HG02610 (cell line): Measurements from ENCODE around the gene FERMT3.

Experiments
- ATAC-seq: cut with Tn5 transposase; IDR thresholded peaks from one replicate; pipeline ENCODE4 v1.9.1; 2021; ENCODE audit warnings: mild to moderate bottlenecking, moderate library complexity; ENCODE audit not compliant: unreplicated experiment

Gene FERMT3

DNA sequence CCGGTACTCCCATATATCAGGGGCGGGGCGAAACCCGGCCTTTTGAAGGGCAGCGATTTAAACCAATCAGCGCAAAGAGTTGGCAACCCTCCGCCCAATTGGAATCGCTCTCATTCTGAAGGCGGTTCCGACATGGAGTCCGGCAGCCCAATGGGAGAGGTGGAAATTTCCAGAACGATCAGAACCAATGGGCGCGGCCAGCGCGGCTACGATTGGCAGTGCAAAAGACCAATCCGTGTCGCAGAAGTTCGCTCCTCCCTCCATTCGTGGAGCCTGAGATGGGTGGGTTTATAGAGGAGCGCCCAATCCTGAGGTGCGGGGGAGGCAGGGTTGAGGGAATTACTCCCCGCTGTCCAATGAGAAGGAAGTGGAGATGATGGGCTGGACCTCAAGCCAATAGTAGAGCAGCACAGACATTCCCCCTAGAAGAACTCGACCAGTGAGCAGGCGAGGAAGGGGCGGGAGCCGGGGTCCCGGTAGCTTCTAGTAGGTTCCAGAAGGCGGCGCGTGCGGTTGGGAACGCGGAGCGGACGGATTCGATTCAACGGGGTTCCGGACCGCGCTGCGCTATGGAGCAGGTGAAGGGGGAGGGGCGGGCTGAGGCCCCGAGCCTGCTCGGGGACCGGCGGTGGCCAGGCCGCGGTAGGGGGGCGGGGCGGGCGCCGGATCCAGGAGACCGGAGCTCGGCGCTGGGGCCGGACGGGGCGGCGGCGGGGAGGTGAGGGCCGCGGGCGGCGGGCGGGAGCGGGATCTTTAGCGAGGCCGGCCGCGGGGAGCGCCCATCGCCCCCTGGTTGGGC, 20.6 kb upstream of the FERMT3 start, which contains the start of gene STIP1:
TSS of gene STIP1 (plus strand) at position 479 of the 799 bp plus-strand sequence. CDS start at position 570, 91 bp downstream.
- ATAC-seq = peak; percentile 79

DNA sequence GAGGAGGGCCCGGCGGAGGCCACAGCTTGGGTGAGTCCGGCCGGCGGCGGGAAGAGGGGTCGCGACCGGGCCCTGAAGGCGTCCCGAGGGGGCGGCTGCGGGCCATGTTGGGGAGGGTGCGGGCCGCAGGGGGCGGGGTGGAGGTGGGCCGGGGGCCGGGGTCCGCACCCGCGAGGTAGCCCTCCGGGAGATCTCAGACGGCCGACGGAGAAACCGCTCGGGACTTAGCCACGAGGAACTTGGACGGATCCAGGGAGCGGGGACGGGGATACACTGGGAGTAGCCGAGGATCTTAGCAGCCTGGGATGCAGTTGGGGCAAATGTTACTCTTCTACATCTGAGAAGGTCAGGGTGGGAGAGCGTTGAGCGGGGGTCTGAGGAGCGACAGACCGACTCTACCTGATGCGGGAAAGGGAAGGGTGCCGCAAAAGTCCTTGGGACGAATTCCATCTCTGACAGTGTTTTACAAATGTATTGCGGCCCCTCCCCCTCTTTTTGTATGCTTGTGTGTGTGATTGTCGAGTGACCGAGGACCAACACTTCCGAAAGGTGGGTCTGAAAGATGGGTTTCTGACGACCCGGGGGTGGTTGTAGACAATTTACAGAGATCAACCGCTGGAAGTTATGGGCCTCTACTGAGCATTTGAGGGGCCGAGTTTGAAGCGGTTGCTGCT, 19.9 kb upstream of the FERMT3 start:
- ATAC-seq = no peak

DNA sequence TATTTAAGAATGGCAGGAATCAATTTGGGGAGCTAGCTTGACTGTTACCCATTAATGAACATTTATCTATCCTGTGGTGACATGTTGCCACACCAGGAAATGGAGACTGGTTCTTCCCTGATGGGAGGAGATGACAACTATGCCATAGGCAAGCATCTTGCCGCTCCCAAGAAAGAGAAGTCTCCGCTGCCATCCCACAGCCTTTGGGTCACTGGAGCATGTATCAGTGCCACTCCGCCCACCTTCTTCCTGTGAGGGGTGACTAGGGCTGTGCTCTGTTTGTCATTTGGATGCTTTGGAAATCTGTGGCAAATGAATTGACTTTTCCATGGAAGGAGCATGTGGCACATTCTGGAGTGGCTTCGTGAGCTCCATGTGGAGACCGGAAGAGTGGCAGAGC, 14.1 kb upstream of the FERMT3 start:
- ATAC-seq = no peak

DNA sequence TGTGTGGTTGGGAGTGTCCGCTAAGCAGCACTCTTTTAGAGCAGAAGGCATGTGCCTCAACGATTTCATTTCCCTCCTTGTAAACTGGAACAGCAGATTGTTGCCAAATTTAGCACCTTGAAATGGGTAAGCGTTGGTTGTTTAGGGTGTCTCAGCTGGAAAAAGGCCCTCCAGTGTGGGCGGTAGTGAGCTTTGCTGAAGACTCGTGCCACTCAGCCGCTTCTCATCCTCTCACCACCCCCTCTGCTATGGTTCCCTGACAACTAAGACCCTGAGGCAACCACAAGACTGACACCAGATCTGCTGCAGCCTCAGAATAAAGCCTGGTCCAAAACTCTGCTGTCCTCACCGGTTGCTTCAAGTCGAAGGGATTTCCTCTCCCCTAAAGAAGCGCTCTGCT, 9.9 kb upstream of the FERMT3 start:
- ATAC-seq = no peak

DNA sequence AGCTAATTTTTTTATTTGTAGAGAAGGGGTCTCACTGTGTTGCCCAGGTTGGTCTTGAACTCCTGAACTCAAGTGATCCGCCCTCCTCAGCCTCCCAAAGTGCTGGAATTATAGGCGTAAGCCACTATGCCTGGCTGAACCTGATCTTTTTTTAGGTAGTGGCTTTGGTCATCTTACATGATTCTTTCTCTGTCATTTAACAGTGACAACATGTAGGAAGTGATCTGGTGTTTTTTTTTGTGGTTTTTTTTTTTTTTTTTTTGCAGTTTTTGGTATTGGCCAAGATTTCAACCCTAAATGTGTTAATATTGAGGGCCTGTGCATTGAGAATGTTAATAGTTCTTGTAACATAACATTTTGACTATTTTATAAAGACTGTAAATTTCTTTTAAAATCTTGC, 8.0 kb upstream of the FERMT3 start:
- ATAC-seq = no peak

DNA sequence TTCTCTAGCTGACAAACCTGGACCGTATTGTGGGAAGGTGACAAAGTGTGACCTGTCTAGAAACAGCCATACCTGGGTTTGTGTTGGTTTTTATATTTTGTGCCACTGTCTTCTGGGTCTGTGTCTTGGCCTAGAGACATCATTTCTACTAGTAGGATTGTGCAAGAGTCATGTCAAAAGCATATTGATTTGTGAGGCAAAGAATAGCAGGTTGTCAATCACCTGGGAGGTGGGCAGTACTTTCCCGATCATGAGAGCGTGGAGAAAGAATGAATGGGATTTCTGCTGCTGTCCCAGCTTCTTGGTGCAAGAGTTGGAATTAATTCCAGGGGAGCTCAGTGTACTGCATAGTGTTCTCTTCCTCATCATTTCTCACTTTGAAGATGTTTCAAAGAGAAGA, 5.0 kb upstream of the FERMT3 start:
- no peak for ATAC-seq

DNA sequence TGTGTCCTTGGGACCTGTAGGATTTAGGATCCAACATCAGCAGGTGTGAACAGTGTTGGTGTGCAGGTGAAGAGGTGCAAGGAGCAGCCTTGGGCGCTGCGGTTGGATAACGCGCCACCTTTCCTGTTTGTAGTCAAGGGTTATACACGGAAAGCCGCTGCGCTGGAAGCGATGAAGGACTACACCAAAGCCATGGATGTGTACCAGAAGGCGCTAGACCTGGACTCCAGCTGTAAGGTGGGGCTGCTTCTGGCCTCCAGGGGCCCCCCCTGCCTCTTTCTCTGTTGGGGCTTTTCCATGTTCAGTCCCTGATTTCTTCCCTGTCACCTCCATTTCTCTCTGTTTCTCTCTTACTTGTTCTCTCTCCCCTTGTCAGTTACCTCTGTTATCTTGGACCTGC, 3.5 kb upstream of the FERMT3 start:
- no peak for ATAC-seq

DNA sequence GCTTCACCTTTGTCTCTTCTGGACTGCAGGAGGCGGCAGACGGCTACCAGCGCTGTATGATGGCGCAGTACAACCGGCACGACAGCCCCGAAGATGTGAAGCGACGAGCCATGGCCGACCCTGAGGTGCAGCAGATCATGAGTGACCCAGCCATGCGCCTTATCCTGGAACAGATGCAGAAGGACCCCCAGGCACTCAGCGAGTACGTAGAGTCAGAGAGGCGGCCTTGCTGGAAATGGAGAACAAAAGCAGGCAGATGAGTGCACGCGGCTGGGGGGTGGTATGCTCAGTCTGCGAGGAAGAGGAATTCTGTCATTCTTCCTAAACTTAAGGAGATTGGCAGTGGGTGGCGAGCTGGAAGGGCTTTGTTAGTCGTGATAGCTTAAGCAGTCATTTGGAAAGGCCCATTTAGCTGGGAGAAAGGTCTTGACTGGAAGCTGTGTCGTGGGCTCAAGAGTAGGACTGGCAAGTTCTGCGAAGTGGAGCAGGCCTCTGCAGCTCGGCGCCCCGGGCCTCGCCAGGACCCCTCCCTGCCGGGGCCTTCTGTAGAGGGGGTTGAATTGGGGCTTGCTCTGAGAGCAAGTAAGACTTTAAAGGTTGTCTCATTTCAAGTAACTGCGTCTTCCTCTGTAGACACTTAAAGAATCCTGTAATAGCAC, 3.0 kb upstream of the FERMT3 start:
- ATAC-seq = no peak

DNA sequence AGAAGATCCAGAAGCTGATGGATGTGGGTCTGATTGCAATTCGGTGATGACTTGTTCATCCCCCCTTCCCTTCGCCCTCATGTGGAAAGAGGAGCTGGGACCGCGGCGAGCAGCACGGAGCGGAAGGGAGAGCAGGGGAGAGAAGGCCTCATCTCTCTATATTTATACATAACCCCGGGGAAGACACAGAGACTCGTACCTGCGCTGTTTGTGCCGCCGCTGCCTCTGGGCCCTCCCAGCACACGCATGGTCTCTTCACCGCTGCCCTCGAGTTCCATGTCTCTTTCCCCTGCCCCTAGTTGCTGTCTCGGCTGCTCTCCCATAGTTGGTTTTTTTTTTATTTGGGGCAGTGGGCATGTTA, 2.5 kb upstream of the FERMT3 start:
- no peak for ATAC-seq

DNA sequence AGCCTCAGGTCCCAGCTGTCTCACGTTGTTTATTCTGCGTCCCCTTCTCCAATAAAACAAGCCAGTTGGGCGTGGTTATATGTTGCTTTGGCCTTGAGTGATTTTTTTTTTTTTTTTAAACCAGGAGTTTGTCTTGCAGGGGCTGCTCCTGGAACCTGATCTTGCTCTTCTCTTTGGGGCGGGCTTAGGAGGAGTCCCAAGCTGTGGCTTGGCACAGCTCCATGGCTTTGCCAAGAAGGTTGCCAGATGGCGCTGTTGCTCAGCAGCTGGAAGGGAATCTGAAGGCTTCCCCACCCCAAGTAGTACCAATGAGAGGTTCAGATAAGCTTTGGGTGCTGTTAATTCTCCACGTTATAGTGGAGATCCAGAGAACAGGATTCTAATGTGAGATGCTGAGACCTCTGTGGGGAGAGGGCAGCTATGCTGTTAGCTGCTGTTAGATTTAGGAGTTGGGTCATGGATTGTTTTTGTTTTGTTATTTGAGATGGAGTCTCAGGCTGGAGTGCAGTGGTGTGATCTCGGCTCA, 2.0 kb upstream of the FERMT3 start:
- no peak for ATAC-seq

DNA sequence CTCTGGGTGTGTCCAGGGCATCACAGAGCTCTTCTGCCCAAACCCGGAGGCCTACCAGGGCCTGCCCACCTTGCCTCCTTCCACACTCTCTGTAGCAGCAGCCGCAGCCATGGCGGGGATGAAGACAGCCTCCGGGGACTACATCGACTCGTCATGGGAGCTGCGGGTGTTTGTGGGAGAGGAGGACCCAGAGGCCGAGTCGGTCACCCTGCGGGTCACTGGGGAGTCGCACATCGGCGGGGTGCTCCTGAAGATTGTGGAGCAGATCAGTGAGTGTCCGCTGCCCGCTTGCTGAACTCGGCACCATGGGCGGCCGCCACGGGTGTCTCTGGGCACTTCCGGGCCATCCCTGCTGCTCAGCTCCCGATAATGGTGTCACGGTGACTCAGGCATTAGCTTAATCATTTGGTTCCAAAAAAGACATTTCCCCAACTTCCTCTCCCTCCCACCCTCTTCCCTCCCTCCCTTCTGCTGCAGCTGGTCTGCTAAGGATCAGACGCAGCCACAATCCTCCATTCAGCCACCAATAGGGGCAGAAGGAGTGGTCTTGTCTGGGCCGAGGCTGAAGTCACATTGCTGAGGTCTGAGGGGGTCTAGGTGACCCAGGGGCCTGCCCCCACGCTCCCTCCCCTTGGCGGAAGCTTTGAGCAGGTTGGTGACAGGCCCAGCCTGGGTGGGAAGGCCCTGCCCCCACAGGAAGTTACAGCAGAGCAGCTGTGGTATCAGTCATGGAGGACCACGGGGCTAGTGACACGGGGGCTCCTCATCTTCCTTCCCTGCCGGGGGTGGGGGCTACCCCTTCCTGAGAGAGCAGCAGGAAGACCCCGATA, 950 bp downstream of the FERMT3 start:
- peak; percentile 61 for ATAC-seq

DNA sequence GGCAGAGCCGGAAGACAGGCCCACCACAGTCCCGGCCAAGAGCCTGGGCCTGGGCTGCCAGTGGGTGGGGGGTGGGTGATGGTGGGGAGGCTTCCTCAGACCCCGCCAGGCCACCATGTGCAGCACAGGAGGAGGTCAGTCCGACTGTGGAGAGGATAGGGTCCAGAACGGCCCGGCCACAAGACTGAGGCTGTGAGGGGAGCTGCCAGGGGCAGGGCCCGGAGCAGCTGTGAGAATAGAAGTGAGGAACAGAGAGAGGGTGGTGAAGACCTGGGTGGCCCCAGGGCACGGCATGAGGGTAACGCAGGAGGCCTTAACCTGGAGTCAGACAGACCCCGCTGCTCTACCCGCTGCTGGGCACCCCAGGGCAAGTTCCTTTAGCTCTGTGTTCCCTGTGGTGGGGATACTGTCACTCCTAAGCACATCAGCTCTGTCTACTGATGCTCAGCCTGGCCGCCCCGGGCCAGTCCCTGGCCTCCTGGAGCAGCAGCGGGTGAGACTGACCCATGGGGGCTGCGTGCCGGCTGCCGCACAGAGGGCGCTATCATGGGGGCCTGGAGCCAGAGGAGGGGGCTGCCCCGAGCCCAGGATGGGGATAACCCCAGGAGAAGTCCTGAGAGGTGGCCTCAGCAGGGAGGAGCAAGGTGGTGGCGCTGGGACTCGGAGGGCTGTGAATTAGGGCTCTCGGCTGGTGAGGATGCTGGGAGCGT, 1.7 kb downstream of the FERMT3 start:
- ATAC-seq = peak; percentile 6

DNA sequence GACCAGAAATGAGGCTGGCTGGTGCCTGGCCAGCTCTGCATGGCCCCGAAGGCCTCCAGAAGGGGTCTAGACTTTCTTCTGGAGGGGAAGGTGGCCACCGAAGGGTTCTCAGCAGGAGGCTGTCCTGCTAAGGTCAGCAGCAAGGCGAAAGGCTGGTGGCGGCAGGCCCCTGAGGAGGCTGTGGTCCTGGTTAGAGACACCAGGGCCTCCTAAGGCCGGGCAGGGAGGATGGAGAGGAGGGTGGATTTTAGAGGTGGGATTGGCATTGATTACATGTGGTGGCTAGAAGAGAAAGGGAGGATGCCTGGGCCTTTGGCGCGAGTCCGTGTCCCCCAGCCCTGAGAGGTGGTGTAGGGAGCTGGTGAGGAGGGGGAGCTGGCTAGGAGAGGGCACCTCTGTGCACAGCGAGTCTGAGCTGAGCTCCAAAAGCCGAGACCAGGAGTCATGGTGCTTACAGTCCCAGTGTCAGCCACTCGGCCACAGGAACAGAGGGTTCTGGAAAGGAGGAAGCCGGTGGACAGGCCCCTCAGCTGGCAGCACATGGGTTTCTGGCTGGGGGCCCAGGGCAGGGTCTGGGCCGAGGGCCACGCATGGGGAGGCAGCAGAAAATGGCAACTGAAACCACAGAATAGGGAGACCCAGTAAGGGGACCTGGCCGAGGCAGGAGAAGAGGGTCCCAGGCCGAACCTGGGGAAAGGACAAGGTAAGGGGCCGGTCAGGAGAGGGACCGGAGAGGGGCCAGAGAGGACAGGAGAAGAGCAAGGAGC, 2.5 kb downstream of the FERMT3 start:
- ATAC-seq = no peak

DNA sequence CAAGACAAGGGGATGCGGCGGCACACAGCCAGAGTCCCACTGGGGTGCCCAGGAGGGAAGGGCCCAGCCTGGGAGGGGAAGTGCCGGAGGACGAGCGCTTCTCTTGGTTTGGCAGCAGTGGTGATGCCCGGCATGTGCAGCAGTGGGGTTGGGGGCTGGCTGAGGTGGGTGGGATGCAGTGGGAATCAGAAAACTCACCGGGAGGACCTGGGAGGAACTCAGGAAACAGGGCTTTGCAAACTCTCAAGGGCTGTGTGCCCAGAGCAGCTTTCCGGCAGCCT, 3.0 kb downstream of the FERMT3 start:
- ATAC-seq = no peak

DNA sequence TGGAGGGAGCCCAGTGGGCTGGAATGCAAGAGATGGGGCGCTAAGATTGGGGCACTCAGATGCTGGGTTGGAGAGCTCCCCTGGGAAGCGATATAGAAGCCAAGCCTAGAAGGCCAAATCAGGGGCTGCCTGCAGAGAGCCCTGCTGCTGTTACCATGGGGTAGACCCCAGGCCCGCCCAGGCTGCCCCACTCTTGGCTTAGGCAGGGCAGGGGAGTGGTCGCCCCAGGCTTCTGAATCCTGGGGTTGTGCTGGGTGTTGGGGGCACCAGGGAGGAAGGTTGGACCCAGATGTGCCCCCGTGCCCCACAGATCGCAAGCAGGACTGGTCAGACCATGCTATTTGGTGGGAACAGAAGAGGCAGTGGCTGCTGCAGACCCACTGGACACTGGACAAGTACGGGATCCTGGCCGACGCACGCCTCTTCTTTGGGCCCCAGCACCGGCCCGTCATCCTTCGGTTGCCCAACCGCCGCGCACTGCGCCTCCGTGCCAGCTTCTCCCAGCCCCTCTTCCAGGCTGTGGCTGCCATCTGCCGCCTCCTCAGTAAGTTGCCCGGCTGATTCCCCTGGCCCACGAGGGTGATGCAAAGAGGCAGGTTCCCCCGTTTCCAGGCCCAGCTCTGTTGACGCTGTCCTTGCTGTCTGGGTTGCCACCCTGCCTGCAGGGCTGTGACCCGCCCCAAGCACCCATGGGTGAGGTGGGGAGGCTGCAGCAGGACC, 3.9 kb downstream of the FERMT3 start:
- no peak for ATAC-seq

DNA sequence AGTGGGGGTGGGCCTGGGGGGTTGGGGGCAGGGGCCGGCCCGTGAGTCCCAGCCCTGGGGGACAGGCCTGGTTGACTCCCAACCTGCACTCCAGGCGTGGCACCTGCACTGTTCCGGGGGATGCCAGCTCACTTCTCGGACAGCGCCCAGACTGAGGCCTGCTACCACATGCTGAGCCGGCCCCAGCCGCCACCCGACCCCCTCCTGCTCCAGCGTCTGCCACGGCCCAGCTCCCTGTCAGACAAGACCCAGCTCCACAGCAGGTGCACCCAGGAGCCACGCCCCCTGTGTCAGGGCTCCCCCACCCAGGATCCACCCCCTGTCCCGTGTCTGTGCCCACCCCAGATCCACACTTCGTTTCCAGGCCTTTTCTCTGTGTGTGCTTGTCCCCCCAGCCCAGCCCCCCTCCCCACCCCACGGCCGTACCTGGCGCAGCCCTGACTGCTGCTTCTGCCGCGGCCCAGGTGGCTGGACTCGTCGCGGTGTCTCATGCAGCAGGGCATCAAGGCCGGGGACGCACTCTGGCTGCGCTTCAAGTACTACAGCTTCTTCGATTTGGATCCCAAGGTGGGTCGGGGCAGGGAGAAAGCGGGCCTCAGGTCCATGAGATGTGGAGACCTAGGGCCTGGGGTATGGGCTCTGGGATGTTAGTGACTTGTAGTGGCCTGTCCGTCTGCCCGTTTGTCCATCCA, 4.8 kb downstream of the FERMT3 start:
- ATAC-seq = no peak

DNA sequence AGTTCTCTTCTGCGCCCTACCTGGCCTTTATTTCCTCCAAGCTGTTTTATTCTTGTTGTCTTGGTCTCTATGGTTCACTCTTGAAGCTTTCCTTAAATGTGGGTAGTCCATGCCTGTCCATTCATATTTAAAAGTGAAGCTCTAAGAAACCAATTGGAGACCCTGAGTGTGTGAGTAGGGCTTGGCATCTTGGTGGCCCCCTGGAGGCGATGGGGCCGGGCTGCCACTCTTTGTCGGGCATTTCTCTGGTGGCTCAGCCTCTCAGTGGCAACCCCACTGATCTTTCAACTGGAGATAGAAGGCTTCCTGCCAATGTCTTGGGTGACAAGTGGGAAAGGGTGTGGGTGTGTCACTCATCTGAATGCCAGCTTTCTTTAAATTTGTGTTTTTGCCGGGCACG, 10.4 kb downstream of the FERMT3 start:
- no peak for ATAC-seq

DNA sequence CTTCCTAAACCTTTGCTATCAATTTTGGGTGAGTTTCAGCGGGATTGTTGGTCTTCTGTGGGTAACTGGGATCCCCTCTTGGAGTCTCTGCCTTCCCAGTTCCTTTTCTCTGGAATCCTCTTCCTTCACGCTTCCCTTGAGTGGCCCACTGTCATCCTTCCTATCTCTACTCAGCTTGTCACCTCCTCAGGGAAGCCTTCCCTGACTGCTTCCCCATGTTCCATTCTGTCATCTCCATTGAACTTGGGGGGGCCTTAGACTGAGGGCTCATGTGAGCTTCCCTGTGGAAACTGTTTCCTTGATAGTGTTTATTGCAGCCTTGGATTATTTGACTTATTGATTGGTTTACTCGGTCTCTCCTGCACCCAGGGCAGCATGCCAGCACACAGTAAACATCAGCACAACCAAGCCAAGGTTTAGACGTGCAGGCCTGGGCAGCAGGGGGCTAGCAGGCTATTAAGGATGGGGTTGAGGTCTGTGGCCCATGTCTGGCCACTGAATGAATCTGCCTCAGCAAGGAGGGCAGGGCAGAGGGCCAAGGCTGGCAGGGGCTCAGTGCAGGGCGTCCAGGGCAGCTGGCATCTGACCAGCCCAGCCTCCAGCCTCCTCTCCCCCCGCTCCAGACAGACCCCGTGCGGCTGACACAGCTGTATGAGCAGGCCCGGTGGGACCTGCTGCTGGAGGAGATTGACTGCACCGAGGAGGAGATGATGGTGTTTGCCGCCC, 12.3 kb downstream of the FERMT3 start:
- no peak for ATAC-seq
